GM19023 (cell line): ENCODE data around the gene YKT6.
"Not testable (repeated sequence)": the region's sequence is repeated elsewhere in the genome, so short reads cannot be mapped to it uniquely, and the experiment has no call there.

ENCODE experiments used
- ATAC-seq: cut with Tn5 transposase; IDR thresholded peaks from one replicate; pipeline ENCODE4 v1.9.1; 2021; ENCODE audit warnings: mild to moderate bottlenecking, moderate library complexity; ENCODE audit not compliant: unreplicated experiment

The YKT6 gene

GRCh38 chr7:44172352-44172751 is 28.4 kb upstream of the YKT6 start:
- ATAC-seq, result no peak

DNA sequence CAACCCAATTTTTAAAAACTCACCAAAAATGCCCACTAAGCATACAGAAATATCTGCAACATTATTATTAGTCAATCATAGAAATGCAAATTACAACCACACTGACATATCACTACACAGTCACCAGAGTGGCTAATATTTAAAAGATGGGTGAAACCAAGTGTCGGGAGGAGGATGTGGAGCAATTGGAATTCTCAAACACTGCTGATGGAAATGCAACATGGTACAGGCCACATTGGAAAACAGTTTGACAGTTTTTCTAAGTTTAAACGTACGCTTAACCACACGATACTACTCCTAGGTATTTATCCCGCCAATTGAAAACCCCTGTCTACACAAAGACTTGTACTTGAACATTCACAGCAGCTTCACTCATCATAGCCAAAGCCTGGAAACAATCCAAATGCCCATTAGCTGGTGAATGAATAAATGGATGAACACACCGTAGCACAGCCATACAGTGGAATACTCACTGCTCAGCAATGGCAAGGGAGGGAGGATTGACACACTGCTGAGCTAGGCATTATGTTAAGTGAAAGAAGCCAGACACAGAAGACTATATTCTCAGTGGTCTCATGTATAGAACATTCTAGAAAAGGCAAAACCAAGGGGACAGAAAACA is 27.9 kb upstream of the YKT6 start:
- ATAC-seq, result no peak

DNA sequence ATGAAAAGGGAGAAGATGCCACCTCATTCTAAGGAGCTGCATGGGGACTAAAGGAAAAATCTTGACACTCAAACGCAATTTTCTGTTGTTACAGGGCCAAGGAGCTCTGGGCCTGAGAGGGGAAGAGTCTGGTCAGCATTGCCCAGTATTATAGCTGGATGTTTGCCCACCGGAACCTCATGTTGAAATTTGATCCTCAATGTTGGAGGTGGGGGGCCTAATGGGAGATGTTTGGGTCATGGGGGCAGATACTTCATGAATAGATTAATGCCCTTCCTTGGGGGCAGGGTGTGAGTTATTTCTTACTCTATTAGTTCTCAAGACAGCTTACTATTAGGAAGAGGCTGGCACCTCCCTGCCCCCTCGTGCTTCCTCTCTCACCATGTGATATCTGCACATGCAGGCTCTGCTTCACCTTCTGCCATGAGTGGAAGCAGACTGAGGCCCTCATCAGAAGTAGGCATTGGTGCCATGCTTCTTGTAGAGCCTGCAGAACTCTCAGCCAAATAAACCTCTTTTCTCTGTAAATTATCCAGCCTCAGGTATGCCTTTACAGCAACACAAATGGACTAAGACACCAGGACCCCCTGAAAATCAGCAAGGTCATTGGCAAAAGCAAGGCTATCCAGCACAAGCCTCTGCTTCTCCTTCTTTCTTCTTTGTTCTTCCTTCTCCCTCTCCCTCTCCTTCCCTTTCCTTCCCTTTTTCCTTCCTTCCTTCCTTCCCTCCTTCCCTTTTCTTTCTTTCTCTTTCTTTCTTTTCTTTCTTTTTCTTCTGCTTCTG is 26.7 kb upstream of the YKT6 start:
- no peak for ATAC-seq

DNA sequence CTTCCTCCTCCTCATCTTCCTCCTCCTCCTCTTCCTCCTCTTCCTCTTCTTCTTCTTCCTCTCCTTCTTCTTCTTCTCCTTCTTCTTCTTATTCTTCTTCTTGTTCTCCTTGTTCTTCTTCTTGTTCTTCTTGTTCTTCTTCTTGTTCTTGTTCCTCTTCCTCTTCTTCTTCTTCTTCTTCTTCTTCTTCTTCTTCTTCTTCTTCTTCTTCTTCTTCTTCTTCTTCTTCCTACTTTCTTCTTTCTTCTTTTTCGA is 26.2 kb upstream of the YKT6 start:
- not testable (repeated sequence) for ATAC-seq

- ATAC-seq, result no peak
Measured at GRCh38 chr7:44175730-44176129, 25.0 kb upstream of the YKT6 start.

DNA sequence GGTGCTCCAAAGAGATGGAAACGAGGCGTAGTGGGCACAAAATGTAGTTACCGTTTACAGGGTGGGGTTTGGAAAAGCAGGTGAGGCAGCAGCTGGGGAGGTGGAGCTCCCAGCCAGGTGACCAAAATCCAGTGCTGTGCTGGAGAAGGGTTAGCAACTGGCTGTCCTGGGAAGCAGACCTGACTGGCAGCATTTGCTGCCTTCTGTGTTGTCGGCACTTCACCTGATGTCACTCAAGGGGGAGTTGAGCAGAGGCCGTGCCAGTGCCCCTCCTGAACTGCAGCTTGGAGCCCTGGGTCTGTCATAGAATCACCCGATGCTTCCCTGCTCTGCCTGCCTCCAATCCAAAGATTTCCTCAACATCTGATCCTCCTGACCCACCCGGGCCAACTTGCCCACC is 24.3 kb upstream of the YKT6 start:
- no peak for ATAC-seq

DNA sequence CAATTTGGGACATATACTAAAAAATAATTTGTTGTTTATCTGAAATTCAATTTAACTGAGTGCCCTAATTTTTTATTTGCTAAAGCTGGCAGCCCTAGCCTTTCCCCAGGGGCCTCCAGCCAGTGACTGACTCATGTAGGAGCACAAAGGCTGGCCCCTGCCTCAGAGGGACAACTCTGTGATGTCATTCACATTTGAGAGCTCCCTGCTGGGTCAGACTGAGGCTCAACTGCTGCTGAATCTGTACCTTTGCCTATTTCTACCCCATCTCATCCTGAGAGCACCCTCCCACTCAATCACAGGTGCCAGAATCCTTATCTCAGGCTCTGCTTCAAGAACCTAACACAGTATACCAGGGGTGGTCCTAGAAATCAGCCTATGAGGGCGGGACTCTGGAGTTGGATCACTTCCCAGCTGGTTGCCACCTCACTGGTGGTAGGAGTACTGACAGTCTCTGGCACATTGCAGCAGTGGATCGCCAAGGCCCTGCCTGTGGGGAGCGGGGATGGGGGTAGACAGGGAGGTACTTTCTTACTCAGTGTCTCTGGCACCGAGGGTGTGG is 23.1 kb upstream of the YKT6 start:
- ATAC-seq, result no peak

DNA sequence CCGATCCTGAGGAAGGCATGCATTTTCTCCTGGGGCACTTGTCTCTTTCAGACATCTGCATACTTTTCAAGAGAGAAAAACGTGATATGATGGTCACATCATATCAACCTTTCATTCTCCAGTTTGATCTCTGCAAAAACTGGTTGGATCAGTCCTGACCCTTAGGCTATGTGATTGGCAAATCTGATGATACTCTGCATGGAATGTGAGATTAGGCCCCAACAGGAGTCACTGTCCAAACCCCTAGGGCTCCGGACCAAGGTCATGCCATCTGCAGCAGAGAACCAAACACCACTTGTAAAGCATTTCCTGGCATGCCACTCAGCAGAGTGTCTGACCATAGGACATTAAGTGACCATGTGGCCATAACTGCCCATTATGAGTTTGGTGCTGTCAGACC is 20.1 kb upstream of the YKT6 start:
- ATAC-seq, result no peak

GRCh38 chr7:44182827-44183226 is 18.0 kb upstream of the YKT6 start:
- no peak for ATAC-seq

DNA sequence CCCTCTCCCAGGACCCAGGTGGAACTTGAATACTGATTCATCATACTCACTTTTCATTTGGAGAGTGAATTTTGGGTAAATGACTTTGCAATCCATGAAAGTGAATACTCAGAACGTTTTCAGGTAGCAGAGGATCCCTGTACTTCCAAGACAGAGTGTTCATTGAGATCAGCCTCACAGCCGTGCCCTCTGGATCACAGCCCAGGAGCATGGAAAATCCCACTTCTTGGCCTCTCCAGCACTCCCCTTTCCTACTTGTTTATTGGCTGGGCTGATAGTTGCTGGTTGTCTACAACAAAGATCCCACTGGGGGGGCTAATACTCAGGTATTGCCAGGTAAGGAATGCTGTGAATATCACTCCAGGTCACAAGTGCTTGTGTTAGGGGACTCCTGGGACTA is 17.4 kb upstream of the YKT6 start:
- ATAC-seq, result no peak

DNA sequence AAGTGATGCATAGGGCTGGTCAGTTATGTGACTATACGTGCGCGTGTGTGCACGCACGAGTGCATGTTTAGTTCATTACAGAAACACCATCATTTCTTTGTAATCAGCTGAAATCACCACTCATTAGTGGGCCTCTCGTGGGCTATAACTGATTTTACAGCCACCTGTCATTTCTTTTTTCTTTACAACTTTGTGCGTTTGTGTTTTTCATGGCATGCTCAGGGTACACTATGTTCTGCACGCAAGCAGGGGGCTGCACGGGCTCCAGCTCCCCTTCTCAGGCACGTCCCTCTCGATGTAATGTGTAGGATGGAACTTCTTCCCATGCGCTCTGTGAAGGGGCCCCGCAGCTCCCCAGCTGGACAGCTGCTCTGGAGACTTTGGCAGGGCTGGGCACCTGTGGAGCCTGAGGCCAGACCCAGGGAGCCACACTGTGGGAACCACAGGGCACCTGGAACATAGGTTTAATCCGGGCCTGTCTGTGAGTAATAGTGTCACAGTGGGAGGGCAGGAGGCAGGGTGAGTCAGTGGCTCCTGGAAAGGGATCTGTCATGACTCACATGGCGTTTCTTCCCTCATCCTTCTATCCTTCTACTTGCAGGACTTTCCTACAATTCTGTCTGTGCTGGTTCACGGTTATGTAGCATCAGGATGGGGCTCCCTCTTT is 16.4 kb upstream of the YKT6 start:
- ATAC-seq, result no peak

- ATAC-seq, result no peak
Measured at GRCh38 chr7:44184873-44185446, 15.8 kb upstream of the YKT6 start.

GRCh38 chr7:44185729-44186128 is 15.0 kb upstream of the YKT6 start:
- no peak for ATAC-seq

DNA sequence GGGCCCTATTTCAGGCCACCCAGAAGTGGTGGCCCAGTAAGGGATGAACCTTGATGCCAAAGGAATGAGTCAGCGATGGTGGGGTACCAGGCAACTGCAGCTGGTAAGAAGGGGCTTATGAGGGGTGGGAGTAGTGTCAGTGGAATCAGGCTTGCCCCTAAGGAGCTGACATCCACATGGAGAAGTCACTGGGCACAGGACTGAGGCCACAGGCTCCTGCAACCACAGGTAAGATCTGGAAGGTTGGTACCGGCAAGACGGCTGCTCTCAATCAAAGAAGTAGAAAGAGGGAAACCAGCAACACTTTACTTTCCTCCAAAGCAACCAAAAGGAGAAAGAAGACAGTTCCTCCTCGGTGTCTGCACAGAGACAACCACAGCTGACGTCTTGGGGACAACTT is 14.0 kb upstream of the YKT6 start:
- ATAC-seq, result no peak

DNA sequence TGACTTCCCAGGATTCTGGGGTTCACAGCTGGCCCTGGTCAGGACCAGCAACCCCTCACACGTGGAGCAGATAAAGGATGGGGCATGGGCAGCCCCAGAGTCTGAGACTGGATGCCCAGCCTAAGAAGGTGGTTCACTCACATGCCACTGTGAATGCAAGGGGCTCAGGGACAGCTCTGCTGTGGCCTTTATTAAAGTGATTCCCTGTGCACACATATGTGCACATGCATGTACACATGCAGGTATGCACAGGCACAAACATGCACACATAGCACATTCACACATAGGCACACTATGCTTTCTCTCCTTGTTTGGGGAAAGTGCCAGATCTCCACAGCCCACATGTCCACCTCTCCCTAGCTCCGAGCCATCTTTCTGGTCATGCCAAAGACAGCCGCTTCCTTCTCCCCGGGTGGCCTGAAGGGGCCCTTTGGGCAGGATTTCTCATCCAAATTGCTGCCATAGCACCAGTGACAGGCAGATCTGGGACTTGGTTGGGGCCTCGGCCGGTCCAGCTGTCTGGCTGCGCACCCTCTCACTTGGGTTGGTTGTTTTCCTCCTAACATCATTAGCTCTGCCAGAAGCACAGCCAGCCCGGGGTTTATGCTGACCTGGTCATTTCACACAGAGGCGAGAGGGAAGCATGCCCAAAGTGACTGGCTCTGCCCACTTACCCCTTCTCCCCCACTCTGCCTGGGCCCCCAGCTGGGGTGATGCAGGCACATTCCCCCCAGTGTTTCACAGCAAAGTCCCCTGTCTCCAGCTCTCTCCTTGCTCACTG is 13.0 kb upstream of the YKT6 start:
- ATAC-seq, result no peak

- no peak for ATAC-seq
Measured at GRCh38 chr7:44188480-44189225, 12.1 kb upstream of the YKT6 start.

- no peak for ATAC-seq
Measured at GRCh38 chr7:44189286-44189992, 11.3 kb upstream of the YKT6 start, which contains the start of gene GCK. Gene GCK, minus strand, starts transcription at chr7:44189439. Its CDS starts 486 bp downstream, at chr7:44188953.

GRCh38 chr7:44189993-44190872 is 10.5 kb upstream of the YKT6 start:
- ATAC-seq, result no peak

DNA sequence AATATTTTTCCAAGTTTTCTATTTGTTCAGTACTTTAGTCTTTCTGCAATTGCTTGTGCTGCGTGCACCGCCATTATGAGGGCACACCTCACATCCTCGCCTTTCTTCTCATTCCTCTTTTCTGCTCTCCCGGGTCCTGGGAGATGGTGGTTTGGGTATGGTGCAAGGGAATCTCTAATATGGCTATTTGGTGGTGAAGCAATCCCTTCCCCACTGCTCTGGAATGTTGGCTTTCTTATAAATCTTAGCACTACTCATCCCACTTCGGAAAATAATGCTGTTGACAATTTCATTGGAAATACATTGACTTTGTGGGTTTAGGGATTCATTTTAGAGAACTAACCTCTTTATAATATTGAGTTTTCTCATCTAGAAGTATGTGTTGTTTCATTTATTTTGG is 9.6 kb upstream of the YKT6 start:
- no peak for ATAC-seq
